Islet precursor cell (in vitro differentiated cells): ENCODE results near the gene ICAM2.
A peak's percentile ranks its signal among the peaks of the same experiment; 100 is the strongest.

Source experiments
- DNase-seq: peaks from one replicate; pipeline ENCODE4 v3.0.0-alpha.2; 2018

Gene ICAM2

DNA sequence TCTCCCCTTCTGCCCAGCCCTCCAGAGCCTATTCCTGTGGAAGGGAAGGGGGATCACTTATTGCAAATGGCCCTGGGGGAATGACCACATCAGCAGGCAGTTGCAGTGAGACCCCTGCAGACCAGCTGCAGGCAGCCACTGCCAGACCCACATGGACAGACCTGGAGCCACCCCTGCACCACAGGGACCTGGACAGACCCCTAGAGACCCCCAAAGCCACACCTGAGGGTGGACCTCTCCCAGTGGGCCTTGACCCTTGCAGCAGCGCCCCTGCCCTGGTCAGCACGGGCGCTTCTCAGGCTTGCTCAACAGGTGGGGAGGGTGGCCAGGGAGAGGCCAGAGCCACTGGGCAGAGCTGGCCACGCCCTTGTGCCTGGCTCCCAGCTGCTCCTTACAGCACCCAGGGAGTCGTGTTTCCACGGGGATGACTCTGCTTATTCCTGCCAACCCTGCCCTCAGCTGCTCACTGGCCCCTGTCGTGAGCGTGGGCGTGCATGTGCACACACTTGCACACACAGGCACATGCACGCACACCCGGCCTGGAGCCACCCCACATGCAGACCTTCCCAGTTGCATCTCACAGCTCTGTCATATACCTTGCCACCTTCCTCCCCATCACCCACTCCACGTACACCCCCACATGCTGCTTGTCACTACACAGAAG lies 46.4 kb downstream of the ICAM2 start:
- no peak for DNase-seq

DNA sequence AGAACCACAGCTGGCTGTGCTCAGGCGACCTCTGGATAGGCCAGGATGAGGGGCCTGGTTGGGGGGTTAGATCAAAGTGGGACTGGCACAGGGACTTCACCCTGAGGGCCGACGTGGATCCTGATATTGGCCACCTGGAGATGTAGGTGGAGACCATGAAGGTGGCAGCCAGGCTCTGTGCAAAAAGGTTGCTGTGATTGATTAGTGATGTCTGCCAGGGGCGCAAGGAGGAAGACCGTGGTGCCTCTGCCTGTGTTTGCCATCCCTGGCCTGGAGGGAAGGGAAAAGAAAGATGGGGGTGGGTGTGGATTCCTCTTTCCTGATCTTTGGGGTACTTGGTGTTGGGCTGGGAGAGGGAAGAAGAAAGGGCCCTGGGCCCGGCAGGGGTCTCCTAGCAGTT lies 47.2 kb downstream of the ICAM2 start:
- DNase-seq = no peak

DNA sequence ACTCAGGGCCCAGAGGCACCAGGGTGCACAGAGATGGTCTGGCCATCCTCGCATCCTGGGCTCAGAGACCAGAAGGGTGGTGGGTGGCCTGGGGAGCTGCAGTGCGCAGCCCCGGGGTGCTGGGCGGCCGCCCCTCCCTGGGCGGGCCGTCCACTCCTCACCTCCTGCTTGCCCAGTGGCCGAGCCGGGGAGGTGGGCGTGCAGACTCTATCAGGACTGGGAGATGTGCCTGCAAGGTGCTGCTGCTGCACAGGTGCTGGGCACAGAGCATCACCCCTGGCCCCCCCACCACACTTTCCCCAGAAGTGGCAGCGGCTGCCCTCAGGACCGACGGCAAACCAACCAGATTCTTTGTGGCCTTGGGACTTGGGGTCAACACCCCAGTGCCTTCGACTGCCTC lies 47.6 kb downstream of the ICAM2 start, which contains the start of gene SCN4A:
TSS of gene SCN4A (minus strand) at position 123 of the 400 bp plus-strand sequence. CDS start at position 46, 77 bp downstream.
- no peak for DNase-seq

DNA sequence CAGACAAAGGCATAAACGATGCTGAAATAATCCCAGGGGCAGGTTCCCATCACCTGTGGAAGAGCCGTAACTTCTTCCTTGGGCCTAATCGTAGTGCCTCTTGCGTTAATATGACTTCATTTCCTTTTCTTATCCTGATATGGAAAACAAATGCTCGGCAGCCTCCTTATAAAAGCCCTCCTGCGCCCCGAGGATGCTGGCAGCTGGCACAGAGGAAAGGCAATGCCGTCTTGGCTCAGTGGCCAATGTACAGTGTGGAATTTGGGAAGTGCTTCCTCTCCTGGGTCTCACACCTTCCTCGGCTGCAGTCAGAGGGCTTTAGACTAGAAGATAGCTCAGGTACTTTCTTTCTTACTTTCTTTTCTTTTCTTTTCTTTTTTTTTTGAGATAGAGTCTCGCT lies 51.2 kb downstream of the ICAM2 start:
- no peak for DNase-seq

DNA sequence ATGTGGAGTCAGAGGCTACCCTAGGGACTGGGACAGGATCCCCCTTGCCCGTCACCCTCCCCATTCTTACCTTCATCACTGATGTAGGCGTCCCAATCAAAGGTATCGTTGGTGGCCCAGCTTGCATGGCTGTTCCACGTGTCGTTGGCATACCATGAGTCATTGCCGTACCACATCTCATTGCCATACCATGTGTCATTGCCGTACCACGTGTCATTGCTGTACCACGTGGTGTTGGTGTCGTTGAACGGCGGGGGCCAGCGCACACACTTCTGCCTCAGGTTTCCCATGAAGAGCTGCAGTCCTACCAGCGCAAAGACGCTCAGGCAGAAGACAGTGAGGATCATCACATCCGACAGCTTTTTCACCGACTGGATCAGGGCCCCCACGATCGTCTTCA lies 52.5 kb downstream of the ICAM2 start:
- DNase-seq = no peak

DNA sequence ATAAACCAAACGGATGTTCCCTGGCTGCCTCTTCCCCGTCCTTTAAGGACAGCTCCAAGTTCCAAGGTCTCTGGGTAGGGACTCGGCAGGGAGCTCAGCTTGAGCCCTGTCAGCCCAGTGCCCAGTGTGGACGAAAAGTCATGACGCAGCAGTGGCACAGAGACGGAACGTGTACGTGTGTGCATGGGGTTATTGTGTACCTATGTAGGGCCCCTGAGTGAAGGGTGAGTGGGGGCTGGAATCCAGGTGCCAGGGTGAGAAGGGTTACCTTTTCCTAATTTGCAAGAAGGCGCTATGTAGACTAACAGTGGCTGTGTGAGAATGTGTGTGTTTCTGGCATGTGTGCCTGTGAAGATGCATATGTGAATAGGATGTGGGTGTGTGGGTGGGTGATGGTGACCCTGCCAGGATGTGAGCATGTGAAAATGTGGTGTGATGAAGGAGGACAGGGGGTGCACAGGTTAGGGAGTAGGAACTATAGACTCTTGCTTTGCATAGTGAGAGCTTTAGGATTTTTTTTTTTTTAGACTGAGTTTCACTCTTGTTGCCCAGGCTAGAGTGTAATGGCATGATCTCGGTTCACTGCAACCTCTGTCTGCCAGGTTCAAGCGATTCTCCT lies 53.7 kb downstream of the ICAM2 start:
- DNase-seq = no peak

DNA sequence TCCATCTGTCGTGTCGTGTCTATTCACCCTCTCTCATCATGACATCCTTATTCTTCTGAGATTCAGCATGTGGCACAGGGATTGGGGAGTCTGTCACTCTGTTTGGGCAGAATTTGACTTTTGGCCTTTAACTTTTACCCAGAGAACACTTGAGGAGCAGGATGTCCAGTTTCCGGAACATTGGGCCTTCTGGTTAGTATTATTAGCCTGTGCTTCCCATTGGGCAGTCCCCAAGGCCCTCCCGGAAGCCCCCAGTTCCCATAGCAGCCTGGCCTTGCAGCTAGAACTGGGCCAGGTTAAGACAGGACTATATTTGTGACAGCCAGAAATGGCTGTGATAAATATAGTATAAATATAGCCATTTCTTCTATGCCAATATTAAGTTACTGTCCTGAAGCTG lies 57.3 kb downstream of the ICAM2 start:
- no peak for DNase-seq

DNA sequence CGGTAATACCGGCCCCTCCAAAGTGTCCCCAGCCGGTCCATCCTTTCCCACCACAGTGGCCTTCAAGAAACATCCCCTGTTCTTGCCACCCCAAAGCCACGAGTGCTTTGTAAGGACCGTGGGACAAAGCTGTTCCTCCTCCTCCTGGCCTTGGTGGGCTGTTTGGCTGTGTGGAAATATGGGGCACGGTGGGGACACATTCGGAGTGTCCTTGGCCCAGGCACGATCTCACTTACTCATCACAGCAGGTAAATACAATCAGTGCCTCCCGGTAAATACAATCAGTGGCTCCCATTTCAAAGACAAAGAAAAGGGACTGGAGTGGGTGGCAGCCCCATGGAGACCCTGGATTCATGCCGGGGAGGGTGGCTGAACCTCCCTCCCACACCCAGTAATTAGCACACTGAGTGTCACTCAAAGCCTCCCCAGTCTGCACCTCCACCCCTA lies 58.1 kb downstream of the ICAM2 start:
- DNase-seq = no peak

DNA sequence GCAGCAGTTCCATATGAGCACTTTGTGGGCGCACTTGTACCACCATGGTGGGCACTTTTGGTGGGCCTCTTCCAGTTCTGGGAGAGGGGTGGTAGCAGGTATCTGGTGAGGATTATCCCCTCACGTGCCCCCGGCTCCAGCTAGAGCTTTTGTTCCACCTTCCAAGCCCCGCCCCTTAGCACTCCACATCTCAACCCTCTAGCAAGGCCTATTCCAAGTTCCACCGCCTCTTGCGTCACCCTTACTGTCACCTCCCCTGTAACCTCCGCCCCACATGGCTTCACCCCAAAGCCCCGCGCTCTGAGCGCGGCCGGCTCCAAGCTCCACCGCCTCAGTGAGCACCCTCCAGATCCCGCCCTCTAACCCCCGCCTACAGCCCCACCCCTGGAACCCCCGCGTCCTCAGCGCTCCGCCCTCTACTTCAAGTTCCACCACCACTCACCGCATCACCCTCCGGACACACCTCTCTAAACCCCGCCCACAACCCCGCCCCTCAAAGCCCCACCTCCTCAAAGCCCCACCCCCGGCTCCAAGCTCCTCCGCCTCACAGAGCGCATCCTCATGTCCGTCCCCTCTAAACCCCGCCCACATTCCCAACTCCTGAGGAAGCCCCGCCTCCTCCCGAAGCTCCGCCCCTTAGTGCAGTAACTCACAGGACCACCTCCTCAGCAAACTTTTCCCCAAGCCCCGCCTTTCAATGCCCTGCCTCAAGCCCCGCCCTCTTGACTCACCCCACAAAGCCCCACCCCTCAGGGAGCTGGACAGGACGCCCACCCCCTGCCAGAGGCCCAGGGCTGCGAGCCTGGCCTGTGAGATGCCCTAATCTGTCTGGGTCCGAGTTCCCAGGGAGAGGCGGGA lies 58.8 kb downstream of the ICAM2 start:
- peak; percentile 99 for DNase-seq

DNA sequence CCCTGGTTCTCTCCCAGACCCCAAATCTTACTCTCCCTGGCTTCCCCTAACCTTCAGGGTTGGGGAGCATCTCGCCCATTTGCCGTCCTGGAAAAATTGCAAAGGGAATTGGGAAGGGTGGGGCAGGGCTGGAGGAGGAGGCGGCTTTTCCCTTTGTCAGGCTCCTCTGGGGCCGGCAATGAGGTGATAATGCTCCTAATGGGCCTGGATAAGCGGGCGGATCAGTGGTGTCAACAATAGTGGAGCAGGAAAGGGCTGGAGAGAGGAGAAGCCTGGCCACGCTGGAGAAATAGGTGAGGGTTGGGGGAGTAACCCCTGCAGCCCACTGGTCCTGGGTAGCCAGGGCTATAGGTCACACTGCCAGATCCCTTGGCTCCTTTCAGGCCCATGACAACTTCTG lies 60.0 kb downstream of the ICAM2 start:
- DNase-seq = no peak

DNA sequence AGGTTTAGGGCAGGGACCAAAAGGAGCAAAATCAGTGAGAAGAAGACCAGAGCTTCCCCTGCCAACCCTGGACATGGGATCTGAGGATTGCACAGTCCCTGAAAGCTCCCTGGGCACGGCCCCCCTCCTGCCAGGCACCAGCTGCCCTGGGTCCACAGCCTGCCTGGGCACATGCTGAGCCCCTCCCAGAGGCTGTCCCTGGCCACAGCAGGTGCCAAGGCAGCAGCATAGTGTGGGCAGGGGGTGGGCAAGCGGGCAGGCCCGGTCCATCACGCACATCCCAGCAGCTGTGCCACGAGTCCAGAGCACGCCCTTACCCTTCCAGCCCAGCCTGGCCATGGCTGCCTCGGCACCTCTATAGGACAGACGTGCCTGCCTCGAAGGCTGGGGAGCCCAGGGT lies 60.4 kb downstream of the ICAM2 start:
- no peak for DNase-seq

DNA sequence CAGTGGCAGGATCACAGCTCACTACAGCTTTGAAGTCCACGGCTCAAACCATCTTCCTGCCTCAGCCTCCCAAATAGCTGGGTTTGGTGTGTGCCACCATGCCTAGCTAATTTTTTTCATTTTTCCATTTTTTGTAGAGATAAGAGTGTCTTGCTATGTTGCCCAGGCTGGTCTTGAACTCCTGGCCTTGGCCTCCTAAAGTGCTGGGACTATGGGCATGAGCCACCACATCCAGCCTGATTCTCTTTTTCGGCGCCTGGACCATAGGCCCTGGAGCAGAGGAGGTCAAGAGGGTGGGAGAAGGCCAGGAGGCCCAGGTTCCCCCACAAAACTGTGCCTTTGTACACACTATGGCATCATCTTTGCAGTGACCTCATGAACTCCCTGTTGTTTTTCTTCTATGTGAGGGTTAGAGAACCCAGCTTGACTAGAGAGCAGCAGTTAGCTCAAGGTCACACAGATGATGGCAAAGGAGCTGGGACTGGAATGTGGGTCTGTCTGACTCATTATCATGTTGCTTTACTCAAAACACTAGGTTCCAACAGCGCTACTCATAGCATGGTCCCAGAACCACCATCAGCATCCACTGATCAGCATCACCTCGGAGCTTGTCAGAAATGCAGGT lies 64.0 kb downstream of the ICAM2 start:
- no peak for DNase-seq

DNA sequence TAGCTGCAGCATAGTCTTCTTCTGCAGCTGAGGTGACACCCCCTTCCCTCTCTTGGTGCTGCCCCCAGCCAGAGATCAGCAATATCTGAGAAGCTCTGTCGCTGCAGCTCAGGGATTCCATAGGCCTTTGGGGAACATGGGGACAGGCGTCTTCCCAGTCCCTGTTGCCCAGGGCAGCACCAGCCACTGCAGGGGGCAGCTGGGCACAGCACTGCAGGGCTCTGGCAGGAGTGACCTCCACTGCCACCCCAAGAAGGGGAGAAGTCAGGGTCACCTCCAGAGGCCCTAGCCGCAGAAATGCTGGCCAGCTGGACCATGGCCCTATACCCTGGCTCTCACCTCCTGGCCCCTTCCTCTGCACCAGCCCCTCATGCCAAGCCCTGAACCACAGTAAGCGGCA lies 64.6 kb downstream of the ICAM2 start:
- DNase-seq = no peak

DNA sequence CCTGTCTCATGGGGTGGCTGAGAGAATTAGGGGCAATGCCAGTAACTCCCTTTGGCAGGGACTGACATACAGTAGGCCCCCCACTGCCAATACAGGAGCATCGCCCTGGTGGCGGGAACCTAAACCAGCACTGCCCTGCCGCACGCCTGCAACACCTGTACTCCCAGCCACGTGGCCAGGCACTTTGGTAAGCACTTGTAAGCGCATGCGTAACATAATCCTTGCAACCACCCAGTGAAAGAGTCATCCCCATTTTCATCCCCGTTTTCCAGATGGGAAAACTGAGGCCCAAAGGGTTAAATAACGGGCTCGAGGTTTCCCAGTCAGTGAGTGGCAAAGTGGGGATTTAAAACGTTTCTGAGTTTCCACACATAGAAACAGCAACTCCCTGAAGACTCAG lies 65.2 kb downstream of the ICAM2 start:
- DNase-seq = no peak

DNA sequence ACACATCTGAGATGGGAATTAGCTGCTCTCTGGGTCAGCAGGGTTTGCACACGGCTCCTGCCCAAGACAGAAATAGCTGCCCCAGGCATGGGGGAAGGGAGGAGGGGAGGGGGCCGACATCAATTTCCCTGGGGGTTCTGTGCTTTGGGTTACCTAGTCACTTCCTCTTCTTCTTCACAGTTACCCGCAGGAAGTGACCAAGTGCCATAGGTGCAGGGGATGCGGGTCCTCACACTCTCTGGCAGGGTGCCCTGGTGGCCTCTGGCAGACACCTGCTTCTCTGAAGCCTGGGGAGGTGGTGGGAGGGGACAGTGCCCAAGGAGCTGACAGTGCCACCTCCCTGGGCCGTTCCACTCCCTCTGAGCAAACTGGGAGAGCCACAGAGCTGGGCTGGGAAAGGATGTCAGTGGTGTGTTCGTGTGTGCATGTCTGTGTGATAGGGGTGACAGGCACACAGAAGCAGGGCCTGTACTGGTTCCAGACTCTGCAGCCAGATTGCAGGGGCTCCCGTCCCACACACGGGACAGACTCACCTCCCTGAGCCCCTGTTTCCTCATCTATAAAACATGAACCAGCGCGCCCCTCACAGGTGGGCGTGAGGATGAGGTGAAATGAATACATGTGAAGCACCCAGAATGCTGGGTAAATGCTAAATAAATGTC lies 65.9 kb downstream of the ICAM2 start:
- DNase-seq = no peak
